Keratinocyte (primary cell): ENCODE data around the gene ARMC3. TPM values are rescaled to one million over a fixed set of nuclear protein-coding genes. Genes with fewer than 3 reads are reported as not detected.

Experiments used
- DNase-seq: peaks from one replicate; pipeline ENCODE4 v3.0.0-alpha.2; 2011; ENCODE audit warnings: low read depth, missing footprints, low spot score
- FAIRE-seq: peaks from 2 replicates; lab custom pipeline; 2011; peaks lifted over from hg19 to GRCh38; lab: Jason Lieb, UNC
- H2AFZ ChIP-seq: 2 replicates; pipeline ENCODE4 v1.6.0; 2012; ENCODE audit warnings: low read length, control low read depth, inconsistent platforms; ENCODE audit not compliant: control insufficient read depth
- H3K27ac ChIP-seq: 2 replicates; pipeline ENCODE4 v1.5.1; 2011; ENCODE audit warnings: low read length; ENCODE audit not compliant: control insufficient read depth, insufficient read depth
- H3K27me3 ChIP-seq: 3 replicates; pipeline ENCODE4 v1.6.0; 2011; ENCODE audit warnings: low read length; ENCODE audit not compliant: control insufficient read depth, insufficient read depth; ENCODE audit errors: extremely low read depth
- H3K36me3 ChIP-seq, 2 experiments: 2 replicates in 1 of 2; 3 replicates in 1 of 2; pipeline ENCODE4 v1.5.1; 2011; ENCODE audit warnings: low read length in 2 of 2, mild to moderate bottlenecking in 1 of 2; ENCODE audit not compliant: control insufficient read depth in 2 of 2, insufficient read depth in 2 of 2; ENCODE audit errors: extremely low read depth in 1 of 2
- H3K4me1 ChIP-seq: 3 replicates; pipeline ENCODE4 v1.5.1; 2011; ENCODE audit warnings: low read length; ENCODE audit not compliant: control insufficient read depth, insufficient read depth; ENCODE audit errors: extremely low read depth
- H3K4me2 ChIP-seq: 3 replicates; pipeline ENCODE4 v1.6.0; 2011; ENCODE audit warnings: low read depth, low read length; ENCODE audit not compliant: control insufficient read depth, insufficient read depth; ENCODE audit errors: extremely low read depth
- H3K4me3 ChIP-seq, 3 experiments: fragments of 200-600 bp in 1 of 3; sonication (generic) in 1 of 3; 2 replicates in 2 of 3; 3 replicates in 1 of 3; pipeline ENCODE4 v1.5.1; 2011 to 2016; ENCODE audit warnings: low read length in 3 of 3, mild to moderate bottlenecking in 3 of 3, control low read depth in 2 of 3, inconsistent platforms in 1 of 3, low read depth in 1 of 3, mixed read lengths in 1 of 3, mixed run types in 1 of 3, moderate library complexity in 1 of 3; ENCODE audit not compliant: control insufficient read depth in 2 of 3, insufficient read depth in 2 of 3; ENCODE audit errors: extremely low read depth in 1 of 3
- H3K79me2 ChIP-seq: 2 replicates; pipeline ENCODE4 v1.6.0; 2012; ENCODE audit warnings: low read length; ENCODE audit not compliant: control insufficient read depth, insufficient read depth
- H3K9ac ChIP-seq: 3 replicates; pipeline ENCODE4 v1.6.0; 2011; ENCODE audit warnings: low read length; ENCODE audit not compliant: control insufficient read depth, insufficient read depth; ENCODE audit errors: extremely low read depth
- H3K9me1 ChIP-seq: 3 replicates; pipeline ENCODE4 v1.6.0; 2011; ENCODE audit warnings: low read length; ENCODE audit not compliant: control insufficient read depth, insufficient read depth; ENCODE audit errors: extremely low read depth
- H3K9me3 ChIP-seq: 2 replicates; pipeline ENCODE4 v1.5.1; 2012; ENCODE audit warnings: low read depth, low read length; ENCODE audit not compliant: control insufficient read depth
- H4K20me1 ChIP-seq: 3 replicates; pipeline ENCODE4 v1.6.0; 2011; ENCODE audit warnings: low read length; ENCODE audit not compliant: control insufficient read depth, insufficient read depth; ENCODE audit errors: extremely low read depth
- CTCF ChIP-seq, 3 experiments: IDR thresholded peaks in 1 of 3; conservative IDR thresholded peaks in 1 of 3; optimal IDR thresholded peaks in 1 of 3; 2 replicates in 2 of 3; 3 replicates in 1 of 3; pipeline versions ENCODE3 to v1.5.1; 2011; ENCODE audit warnings: low read length in 3 of 3, mild to moderate bottlenecking in 3 of 3, moderate library complexity in 2 of 3, control low read depth in 1 of 3, inconsistent platforms in 1 of 3; ENCODE audit not compliant: insufficient read depth in 2 of 3; ENCODE audit errors: extremely low read depth in 1 of 3
- EZH2 ChIP-seq: IDR thresholded peaks from one replicate; pipeline ENCODE4 v1.6.1; 2012; ENCODE audit warnings: inconsistent platforms, mild to moderate bottlenecking, low read length, moderate library complexity
- dilution Hi-C: fragments of 300-500 bp; cut with MboI; formaldehyde crosslinking; loops from one replicate; pipeline ENCODE4 v1.7.0; 2020; ENCODE audit warnings: low sequenced_read_pairs; ENCODE audit not compliant: extremely low pct_ligation_motif_present
- polyA plus RNA-seq, 5 experiments: library from polyadenylated mRNA; depleted of rRNA in 3 of 5; stranded (reverse) in 3 of 5; stranded (forward) in 1 of 5; unstranded in 1 of 5; fragments of >200 nt; gene quantifications; 1 replicate in 1 of 5; 2 replicates in 3 of 5; 3 replicates in 1 of 5; pipeline versions ENCODE4 v1.2.1 to v1.2.3, GENCODE V29; 2011 to 2012; ENCODE audit warnings: missing spikeins in 2 of 5, low read depth in 1 of 5, low replicate concordance in 1 of 5

Gene ARMC3
- polyA plus RNA-seq, 1 donor (not counting 4 experiments of a cell fraction or from before 2014, with no cell fraction given) = not detected

GRCh38 chr10:23075672-23076071 is 147.8 kb downstream of the ARMC3 start:
- no peaks in the 10 kb centered on the region for H3K9me3 ChIP-seq
- TF ChIP-seq CTCF (optimal IDR thresholded peaks at IDR 0.05 in 1 of 3, IDR thresholded peaks at IDR 0.05 in 1 of 3, conservative IDR thresholded peaks at IDR 0.05 in 1 of 3; ENCODE audit: extremely low read depth in 1 of 3, insufficient read depth in 2 of 3, low read length in 3 of 3) = no peak
- TF ChIP-seq EZH2 = no peak
- no peaks in the 10 kb centered on the region for H4K20me1 ChIP-seq
- H3K27me3 ChIP-seq = peaks cover 7% of the 10 kb centered on the region
- H3K36me3 ChIP-seq = no peaks in the 10 kb centered on the region
- H3K4me1 ChIP-seq = peaks cover 4% of the 10 kb centered on the region
- H3K27ac ChIP-seq = no peak overlapping the region
- no peak overlapping the region for H2AFZ ChIP-seq
- no peak overlapping the region for H3K4me3 ChIP-seq
- no peak overlapping the region for H3K9ac ChIP-seq
- no peak for FAIRE-seq
- no peaks in the 10 kb centered on the region for H3K9me1 ChIP-seq
- no peak overlapping the region for H3K4me2 ChIP-seq
- no peak for DNase-seq
- no peaks in the 10 kb centered on the region for H3K79me2 ChIP-seq
- dilution Hi-C loops = no loop called here

DNA sequence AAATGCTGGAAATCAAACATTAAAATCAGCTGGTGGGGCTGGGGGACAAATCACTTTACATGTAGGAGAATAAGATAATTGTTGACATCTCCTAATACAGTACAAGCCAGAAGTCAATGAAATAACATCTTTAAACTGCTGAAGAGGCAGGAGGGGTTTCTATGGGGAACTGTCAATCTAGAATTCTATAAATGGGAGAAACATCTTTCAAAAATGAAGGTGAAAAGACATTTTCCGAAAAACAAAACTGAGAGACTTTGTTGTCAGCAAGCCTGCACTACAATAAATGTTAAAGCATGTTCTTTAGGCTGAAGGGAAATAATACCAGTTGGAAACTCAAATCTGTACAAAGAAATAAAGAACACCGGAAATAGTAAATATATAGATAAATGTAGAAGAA is 150.3 kb downstream of the ARMC3 start:
- Histone ChIP-seq H3K4me1 (peaks cover 10% of the 10 kb centered on the region), H3K9ac (no peak overlapping the region), H3K36me3 (no peaks in the 10 kb centered on the region), H2AFZ (no peak overlapping the region), H3K4me2 (no peak overlapping the region), H4K20me1 (no peaks in the 10 kb centered on the region), H3K9me3 (no peaks in the 10 kb centered on the region), H3K9me1 (no peaks in the 10 kb centered on the region), H3K4me3 (no peak overlapping the region), H3K27me3 (peaks cover 7% of the 10 kb centered on the region), H3K27ac (no peak overlapping the region), H3K79me2 (no peaks in the 10 kb centered on the region)
- DNase-seq (no peak), FAIRE-seq (no peak)
- dilution Hi-C loops = no loop called here
- TF ChIP-seq EZH2 (no peak), CTCF (optimal IDR thresholded peaks at IDR 0.05 in 1 of 3, IDR thresholded peaks at IDR 0.05 in 1 of 3, conservative IDR thresholded peaks at IDR 0.05 in 1 of 3; ENCODE audit: extremely low read depth in 1 of 3, insufficient read depth in 2 of 3, low read length in 3 of 3) (no peak)
